Skin epidermis (tissue), 12 donors: ENCODE measurements around the gene KCNK10.
A peak's percentile ranks its signal among the peaks of the same experiment; 100 is the strongest.
"Not testable (repeated sequence)": the region's sequence is repeated elsewhere in the genome, so short reads cannot be mapped to it uniquely, and the experiment has no call there.

ENCODE experiments used
- H3K27ac ChIP-seq, 21 experiments: fragments of 200-600 bp; sonication (generic) in 11 of 21; one replicate each; pipeline ENCODE4 v1.5.0; 2020; ENCODE audit warnings: mild to moderate bottlenecking in 3 of 21, inconsistent platforms in 2 of 21, moderate library complexity in 2 of 21
- H3K4me3 ChIP-seq, 7 experiments: fragments of 200-600 bp; sonication (generic) in 2 of 7; one replicate each; pipeline ENCODE4 v1.5.0; 2020; ENCODE audit warnings: inconsistent platforms in 2 of 7, mild to moderate bottlenecking in 2 of 7, moderate library complexity in 1 of 7

KCNK10 gene

DNA sequence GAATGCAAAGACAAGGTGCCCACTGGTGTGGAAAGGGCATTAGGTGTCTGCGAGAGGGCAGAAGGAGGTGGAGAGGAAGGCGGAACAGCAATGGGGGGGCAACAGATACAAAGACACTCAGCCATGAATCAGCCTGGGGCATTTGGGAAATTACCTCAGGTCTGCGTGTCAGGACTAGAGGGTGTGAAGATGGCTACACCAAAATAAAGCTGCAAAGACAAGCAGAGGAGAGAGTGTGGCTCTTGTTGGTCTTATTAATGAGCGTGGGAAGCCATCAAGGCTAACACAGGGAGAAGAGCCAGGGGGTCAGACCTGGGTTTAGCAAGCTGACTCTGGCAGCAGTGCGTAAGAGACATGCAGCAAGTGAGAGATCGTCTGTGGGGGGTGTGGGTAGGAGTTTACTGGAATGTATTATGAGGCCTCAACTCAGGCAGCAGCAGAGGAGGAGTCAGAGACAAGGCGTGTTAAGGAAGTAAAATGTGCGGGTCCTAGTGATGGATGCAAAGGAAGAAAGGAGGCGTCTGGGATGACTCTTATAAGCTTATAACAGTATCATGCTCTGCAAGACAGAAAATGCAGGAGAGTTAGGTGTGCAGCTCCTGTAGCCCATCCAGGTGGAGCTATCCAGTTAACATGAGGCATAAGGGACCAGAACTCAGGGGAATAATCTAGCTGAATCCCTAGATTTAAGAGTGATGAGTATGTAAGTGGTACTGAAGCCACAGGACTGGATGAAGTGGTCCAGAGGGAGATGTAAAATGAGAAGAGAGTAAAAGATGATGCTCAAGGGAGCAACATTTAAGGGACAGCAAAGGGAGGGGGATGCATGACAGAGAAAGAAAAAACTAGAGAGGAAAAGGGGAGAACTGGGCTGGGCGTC lies 50.4 kb downstream of the KCNK10 start:
- H3K4me3 ChIP-seq = no peak overlapping the region
- peak overlapping the region in 4 of 21 experiments; percentile 8 to 52 (median 34) for H3K27ac ChIP-seq

DNA sequence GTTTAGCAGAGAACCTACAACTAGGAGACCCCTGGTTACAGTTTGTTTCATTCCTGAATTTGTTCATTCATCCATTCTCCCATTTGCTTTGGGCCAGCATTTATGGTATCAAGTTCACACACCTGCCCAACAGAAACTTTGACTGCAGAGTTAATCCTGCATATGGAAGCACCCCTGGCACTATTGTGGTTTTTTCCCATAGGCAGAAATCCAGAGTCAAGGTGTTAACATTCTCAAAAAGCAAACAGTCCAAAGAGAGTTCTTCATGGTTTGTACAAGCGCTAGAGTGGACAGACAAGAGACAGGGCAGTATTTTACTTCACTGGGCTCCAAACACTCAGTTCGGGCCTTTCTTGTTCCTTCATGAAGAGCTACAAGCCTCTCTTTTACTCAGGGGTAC lies 51.9 kb downstream of the KCNK10 start:
- peak overlapping the region in 2 of 21 experiments; percentile 8 to 41 for H3K27ac ChIP-seq

DNA sequence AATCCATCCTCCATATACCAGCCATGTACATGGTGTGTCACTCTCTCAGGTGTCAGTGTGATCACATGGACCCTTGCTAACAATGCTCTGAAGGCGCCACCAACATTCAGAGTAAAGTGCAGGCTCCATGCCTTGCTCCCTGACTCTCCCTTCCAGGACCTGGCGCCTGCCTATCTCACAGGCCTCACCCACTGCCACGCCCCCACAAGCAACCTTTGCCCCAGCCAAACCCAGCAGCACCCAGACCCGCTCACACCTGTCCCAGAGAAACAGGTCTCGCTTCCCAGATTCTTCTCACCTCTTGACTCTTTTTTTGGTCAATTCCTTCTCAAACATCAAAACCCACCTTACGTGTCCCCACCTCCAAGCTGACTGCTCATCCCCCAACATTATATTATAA lies 52.3 kb downstream of the KCNK10 start:
- Histone ChIP-seq H3K4me3 (no peak overlapping the region), H3K27ac (no peak overlapping the region)

More for the DNA sequence above, 51.9 kb downstream of the KCNK10 start:
- no peak overlapping the region for H3K4me3 ChIP-seq

DNA sequence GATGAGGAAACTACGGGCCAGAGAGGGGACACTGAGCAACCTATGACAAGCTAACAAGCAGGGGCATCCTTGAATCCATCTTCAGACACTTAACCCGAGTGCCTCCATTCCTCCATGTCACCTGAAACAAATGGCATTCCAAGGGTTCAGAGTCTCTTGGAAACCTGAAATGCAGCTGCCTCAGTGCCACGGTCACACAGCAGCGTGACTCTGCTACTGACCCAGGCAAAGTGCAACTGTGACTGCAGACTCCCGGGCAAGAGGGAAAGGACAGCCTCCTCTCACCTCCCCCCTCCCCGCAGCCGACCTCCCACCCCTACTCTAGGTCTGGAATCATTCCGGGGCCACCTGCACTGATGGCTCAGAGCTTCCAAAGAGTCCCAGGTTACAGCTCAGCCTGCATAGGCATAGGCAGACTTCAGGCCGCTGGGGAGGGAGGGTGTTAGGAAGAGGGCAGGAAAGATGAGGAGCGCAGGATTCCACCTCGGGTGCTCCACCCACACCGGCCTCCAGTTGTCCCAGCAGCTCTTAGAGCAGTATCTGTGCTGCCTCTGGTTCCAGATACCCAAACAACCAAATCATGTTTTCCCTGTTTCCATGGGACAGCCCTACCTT lies 53.2 kb downstream of the KCNK10 start:
- Histone ChIP-seq H3K27ac (no peak overlapping the region), H3K4me3 (no peak overlapping the region)

DNA sequence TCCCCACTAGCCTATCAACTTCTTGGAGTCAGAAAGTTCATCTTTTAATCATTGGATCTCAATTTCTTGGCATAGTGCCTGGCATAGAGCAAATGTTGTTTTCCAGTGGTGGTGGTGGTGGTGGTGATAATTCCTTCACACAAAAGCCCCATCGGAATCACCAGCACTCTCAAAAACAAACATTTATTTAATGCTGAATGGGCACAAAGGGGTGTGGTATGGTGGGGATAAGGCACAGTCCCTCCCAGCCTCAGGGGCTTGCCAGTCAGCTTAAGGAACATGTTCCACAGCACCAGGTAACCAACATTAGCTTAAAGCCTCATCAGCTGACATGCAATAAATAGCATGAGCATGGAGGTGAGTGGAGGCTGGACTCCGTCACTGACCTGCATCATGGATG lies 56.6 kb downstream of the KCNK10 start:
- H3K4me3 ChIP-seq = no peak overlapping the region
- H3K27ac ChIP-seq = no peak overlapping the region

DNA sequence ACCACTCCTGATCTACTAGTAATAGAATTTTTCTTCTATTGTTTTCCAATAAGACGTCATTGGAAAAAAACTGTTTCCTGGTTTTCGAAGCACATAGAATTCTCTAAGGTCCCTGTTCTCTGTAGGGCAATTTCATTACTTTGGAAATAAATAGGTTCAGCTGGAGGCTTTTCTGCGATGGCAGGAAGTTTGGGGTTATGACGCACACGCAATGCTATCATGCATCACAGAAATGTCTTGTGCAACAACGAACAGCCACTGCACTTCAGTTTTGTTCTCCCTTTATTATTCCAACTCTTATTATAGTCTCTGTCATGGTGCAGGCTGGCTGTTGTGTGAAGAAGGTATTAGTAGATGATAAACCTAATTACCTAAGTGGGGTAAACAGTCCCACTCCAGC lies 59.0 kb downstream of the KCNK10 start:
- no peak overlapping the region for H3K27ac ChIP-seq
- no peak overlapping the region for H3K4me3 ChIP-seq

DNA sequence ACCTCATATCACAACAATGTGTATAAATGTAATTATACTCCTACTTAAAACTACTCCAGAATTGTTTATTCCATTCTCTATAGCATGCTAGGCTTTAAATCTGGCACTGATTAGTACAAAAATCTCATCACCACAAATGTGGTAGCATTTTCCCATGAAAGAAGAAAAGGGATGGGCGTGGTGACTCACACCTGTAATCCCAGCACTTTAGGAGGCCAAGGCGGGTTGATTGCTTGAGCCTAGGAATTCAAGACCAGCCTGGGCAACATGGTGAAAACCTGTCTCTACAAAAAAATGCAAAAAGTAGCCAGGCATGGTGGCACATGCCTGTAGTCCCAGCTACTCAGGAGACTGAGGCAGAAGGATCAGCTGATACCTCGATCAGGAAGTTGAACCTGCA lies 61.8 kb downstream of the KCNK10 start:
- H3K27ac ChIP-seq = not testable (repeated sequence)

DNA sequence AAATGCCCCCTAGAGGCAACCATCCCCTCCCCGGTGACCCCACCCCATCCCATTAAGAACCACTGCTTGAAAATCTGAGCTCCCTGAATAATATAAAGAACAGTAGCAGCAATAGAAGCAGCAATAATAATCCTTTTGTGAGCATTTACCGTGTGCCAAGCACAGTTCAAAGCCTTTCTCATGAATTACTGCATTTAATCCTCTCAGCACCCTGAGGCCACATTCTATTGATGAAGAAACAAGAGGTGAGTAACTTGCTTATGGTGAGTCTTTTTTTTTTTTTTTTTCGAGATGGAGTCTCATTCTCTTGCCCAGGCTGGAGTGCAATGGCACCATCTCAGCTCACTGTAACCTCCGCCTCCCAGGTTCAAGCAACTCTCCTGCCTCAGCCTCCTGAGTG lies 65.0 kb downstream of the KCNK10 start:
- no peak overlapping the region for H3K4me3 ChIP-seq
- H3K27ac ChIP-seq = no peak overlapping the region

More for the DNA sequence above, 61.8 kb downstream of the KCNK10 start:
- not testable (repeated sequence) for H3K4me3 ChIP-seq

DNA sequence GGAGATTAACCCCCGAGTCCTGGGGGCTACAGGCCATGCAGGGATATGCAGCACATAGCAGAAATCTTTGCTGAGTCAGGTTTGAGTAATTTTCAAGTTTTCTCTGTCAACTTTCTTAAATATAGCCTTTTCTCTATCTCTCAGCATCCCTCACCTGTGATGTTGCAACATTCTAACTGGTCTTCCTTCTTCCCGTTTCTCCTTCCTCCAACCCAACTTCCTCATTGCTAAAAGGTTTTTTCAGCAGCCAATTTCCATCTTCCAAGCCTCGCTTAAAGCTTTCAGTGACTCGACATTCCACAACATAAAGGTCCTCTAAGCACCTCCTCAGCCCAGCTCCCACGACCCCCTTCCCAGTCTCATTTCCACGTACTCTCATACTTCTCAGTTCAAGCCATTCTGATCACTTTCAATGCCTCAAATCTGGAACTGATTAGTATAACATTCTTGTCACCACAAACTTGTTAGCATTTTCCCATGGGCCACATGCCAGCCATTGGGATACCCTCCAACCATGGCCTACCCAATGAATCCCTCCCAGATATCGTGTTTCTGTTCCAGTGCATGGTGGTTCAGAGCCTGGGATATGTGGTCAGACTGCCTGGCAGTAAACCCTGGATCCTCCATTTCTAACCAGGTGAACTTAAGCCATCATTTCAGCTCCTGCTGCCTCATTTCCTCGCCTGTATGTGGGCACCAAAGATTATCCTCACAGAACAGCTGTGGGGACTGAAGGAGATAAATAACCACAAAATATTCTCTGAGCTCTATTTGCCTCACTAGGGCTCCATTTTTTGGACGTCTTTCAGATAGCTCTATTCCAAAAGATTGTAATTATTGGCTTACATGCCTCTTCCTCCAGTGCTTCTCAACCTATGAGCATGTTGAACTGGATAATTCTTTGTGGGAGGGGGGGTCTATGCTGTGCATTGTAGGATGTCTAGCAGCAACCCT lies 65.8 kb downstream of the KCNK10 start:
- Histone ChIP-seq H3K4me3 (no peak overlapping the region), H3K27ac (no peak overlapping the region)

DNA sequence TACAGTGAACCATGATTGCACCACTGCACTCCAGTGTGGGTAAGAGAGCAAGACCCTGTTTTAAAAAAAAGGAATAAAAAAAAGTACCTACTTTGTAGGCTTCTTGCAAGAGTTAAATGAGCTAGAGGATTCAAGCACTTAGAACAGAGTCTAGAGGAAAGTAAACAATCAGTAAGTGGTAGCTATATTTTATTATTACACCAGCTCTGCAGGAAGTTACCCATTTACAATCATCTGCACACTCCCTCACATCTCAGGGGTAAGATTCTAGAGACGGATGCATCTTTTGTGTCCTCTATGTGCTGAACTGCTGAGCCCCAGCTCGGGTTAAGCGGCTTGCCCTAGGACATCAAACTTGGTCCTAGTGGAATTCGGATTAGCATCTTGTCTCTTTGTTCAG lies 67.3 kb downstream of the KCNK10 start:
- Histone ChIP-seq H3K4me3 (no peak overlapping the region), H3K27ac (no peak overlapping the region)

DNA sequence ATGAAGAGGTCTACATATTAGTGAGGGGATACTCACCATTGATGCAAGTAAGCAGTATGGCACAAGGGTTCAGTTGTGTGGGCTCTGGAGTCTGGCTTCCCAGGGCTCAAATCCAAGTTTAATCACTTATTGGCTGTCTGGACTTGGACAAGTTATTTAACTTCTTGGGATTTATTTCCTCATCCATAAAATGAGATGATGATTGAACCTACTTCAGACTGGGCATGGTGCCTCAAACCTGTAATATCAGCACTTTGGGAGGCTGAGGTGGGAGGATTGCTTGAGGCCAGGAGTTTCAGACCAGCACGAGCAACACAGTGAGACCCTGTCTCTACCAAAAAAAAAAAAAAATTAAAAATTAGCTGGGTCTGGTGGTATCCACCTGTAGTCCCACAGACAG lies 67.9 kb downstream of the KCNK10 start:
- Histone ChIP-seq H3K4me3 (no peak overlapping the region), H3K27ac (no peak overlapping the region)

DNA sequence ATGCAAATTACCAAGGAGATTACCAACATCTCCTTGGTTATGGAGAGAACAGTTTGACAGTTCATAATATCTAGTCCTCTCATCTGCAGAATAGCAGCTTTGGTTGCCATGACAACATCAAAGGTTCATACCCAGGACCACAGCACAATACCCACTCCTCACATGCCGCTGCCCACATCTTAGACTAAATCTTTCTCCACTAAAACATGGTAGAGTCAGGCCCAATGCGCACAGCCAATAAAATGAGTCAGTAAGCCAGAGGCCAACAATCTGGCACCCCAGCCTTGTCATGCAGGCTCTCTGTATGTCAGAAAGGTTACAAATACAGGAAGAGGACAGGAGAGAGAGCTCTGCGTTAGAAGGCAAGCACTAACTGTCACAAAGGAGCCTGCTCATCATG lies 70.6 kb downstream of the KCNK10 start:
- Histone ChIP-seq H3K4me3 (no peak overlapping the region), H3K27ac (no peak overlapping the region)

DNA sequence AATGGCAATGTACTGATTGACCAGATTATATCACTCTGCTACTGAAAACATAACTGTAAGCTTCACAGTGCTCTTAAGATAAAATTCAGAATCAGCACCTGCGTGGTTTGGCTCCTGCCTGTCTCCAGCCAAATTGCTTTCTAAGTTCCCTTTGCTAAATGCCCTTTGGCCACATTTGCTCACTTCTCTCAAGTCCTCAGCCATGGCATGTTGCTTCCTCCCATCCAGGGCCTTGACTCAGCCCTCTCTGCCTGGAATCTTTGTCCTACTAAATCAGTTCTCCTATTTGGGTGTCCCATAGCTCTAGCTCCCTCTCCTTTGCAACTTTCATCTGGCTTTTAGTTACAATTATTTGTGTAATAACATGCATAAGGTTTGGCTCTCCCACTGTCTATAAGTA lies 71.4 kb downstream of the KCNK10 start:
- Histone ChIP-seq H3K4me3 (no peak overlapping the region), H3K27ac (no peak overlapping the region)

DNA sequence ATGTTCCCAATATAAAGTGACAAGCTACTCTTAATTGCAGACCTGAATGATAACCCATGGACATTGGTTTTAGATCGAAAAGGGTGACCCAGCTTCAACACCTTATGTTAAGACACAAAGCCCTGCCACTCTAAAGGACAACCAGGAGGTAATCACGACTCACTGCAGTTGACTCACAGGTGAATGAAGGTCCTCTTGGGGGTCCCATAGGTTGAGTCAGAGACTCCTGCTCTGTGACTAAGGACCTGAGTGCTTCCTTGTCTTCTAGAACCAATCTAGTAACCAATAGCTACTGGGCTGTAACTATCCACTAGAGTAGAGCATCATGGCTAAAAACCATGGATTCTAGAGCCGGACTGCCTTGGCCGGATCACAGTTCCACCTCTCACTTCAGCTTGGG lies 73.8 kb downstream of the KCNK10 start:
- H3K27ac ChIP-seq = no peak overlapping the region
- no peak overlapping the region for H3K4me3 ChIP-seq

DNA sequence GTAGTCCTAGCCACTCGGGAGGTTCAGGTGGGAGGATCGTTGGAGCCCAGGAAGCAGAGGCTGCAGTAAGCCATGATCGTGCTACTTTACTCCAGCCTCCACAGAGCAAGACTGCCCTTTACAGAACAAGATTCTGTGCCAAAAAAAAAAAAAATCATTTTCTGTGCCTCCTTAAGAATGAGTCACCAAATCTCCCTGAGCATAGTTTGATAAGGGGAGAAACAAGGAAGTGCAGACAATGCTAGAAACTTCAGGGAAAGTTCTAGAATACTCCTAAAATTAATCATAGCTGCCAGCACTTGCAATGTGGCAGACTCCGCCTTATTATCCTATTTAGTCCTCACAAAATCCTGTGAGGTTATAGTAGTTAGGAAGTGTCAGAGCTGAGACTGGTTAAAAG lies 74.5 kb downstream of the KCNK10 start:
- H3K4me3 ChIP-seq = no peak overlapping the region

DNA sequence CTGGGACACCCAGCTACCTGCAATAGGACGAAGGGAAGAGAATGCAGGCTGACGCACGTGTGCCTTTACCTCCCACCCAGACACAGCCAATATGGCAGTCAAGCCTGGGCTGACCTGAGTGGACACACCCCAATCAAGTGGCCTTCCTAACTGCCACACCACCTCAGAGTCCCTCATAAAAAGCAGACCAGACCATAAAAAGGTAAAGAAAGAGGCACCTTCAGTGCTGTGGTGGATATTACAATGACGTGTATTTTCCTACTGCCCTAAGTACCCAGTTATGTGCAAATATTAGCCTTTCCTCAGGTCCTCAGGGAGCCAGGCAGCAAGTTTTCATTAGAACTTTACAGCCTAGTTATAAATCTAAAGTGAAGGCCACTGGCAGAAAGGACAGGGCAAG lies 75.8 kb downstream of the KCNK10 start:
- no peak overlapping the region for H3K27ac ChIP-seq
- no peak overlapping the region for H3K4me3 ChIP-seq

More for the DNA sequence above, 74.5 kb downstream of the KCNK10 start:
- H3K27ac ChIP-seq = no peak overlapping the region

DNA sequence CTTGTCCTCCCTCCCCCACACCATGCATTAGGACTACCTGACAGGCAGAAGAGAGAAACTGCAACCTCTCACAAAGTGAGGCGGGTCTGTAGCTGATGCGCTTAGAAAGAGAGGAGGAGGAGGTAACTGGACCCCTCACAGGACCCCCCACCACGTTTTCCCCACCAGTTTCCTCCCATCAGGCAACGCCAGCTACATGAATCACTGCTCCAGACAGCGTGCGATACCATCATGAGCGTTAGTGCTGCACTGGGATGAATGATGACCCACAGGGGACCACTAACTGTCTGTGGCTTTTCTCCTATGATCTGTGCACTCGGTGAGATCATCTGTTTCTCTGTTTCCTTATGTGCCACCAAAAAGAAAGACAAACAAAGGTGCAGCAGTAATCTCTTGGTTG lies 77.7 kb downstream of the KCNK10 start:
- no peak overlapping the region for H3K4me3 ChIP-seq
- no peak overlapping the region for H3K27ac ChIP-seq

DNA sequence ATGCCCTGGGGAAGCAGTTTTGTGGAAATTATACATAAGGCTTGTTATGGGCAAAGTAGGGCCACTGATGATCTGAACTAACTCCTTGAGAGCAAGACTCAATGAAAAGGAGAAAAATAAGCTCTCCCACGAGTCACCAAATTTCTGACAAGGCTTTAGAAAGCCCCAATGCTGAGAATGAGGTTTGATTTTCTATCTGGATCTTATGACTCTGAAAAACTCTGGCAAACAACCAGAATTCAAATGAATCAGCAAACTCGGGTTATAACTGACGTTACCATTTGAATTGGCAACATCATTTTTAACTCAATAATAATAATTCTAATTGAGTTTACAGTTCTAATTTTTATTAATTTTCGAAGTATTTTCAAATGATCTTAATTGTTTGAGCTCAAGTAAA lies 79.1 kb downstream of the KCNK10 start:
- no peak overlapping the region for H3K27ac ChIP-seq
- no peak overlapping the region for H3K4me3 ChIP-seq

DNA sequence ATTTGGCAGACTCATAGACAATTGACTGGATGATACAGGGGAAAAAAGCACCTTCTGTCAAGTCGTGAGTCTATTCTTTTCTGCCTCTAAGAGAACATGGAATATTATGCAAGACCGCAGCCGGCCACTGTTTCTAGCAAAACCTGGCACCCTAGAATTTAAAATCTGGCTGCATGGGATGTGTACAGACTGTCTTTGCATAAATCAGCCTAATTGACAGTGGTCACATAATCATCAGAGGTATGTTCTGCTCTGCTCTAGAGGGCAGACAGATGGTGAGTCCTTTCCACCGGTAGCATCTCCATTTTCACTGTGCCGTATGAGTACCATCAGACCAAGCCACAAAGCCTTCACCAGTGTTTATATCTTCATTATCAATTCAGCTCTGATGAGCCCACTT lies 80.6 kb downstream of the KCNK10 start:
- no peak overlapping the region for H3K27ac ChIP-seq

DNA sequence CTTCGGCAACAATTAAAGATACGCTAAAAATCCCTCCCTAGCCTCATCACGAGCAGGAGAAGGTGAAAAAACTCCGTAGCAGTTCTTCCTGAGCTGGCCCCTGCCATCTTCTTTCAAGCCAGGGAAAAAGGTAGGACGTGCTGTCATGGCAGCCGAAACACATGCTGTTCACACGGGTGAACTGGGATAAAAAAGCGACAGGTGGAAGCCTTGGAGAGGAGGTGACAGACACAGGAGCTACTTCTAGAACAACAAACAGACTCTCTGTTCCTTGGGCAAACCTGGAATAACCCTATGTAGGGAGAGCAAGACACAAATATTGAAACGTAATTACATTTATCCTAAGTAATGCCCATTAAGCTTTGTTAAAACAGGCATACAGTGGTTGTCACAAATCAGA lies 81.3 kb downstream of the KCNK10 start:
- Histone ChIP-seq H3K4me3 (no peak overlapping the region), H3K27ac (no peak overlapping the region)

More for the DNA sequence above, 80.6 kb downstream of the KCNK10 start:
- H3K4me3 ChIP-seq = no peak overlapping the region
